ENCODE results near the gene TRMT61A. TPM values are rescaled to one million over a fixed set of nuclear protein-coding genes. Genes with fewer than 3 reads are reported as not detected.

TRMT61A gene
- total and polyA plus RNA-seq, 2 of the 4 experiments (the other 2 are of a cell fraction): 5.7 to 16.2 TPM

- H4K8ac ChIP-seq (ENCODE audit: low read depth in 2 of 2, low read length in 2 of 2): no peak overlapping the region
- no peak overlapping the region for H4K5ac ChIP-seq (ENCODE audit: low read depth, low read length)
- no peak for DNase-seq
- H3K56ac ChIP-seq (ENCODE audit: extremely low read depth, insufficient read depth, low read length): no peak overlapping the region
- in situ Hi-C loops (cut with MboI; ENCODE audit: low sequenced_read_pairs) (no loop called here), dilution Hi-C loops (cut with HindIII; ENCODE audit: low sequenced_read_pairs, unreplicated experiment) (no loop called here), intact Hi-C loops (cut with micrococcal nuclease) (no loop called here)
- H3K9ac ChIP-seq (ENCODE audit: low read depth, low read length): no peak overlapping the region
- H3K4me1 ChIP-seq (ENCODE audit: control insufficient read depth, insufficient read depth, low read length): peaks cover 9% of the 10 kb centered on the region
- ATAC-seq (ENCODE audit: low read depth): no peak
- H2AFZ ChIP-seq (replicated peaks; ENCODE audit: low read length, poor library complexity): no peak overlapping the region
- ChIA-PET CTCF (interaction anchor here (1.1 kb wide), 1 partner anchor 29 kb away, joined by 3 read pairs; no protein-coding TSS in a partner anchor), POLR2A (ENCODE audit: unreplicated experiment) (no interaction called here)
- peaks cover 8% of the 10 kb centered on the region; the same call in 1 of the 2 replicates for H3K9me1 ChIP-seq (ENCODE audit: insufficient read depth, low read length)
- no peak overlapping the region for H3K23ac ChIP-seq (ENCODE audit: low read depth, low read length)
- no peak overlapping the region for H3K4me3 ChIP-seq (ENCODE audit: insufficient read depth, low read depth, low read length)
- H3K27me3 ChIP-seq (ENCODE audit: control insufficient read depth, insufficient read depth, low read length): no peaks in the 10 kb centered on the region
- no peak overlapping the region for H2BK5ac ChIP-seq (ENCODE audit: low read depth, low read length, poor library complexity, severe bottlenecking)
- no peaks in the 10 kb centered on the region for H3K36me3 ChIP-seq (ENCODE audit: control insufficient read depth, insufficient read depth, low read length)
- H2AK9ac ChIP-seq (replicated peaks; ENCODE audit: low read depth, low read length, poor library complexity): no peak overlapping the region
- H3K4ac ChIP-seq (ENCODE audit: low read depth, low read length): no peak overlapping the region
- H2BK20ac ChIP-seq (ENCODE audit: low read depth, low read length): no peak overlapping the region
- no peak overlapping the region for H2AK5ac ChIP-seq (ENCODE audit: low read depth, low read length)
- peaks cover 8% of the 10 kb centered on the region; the same call in 1 of the 2 replicates for H4K20me1 ChIP-seq (ENCODE audit: insufficient read depth, low read length)
- no peak overlapping the region for H3K14ac ChIP-seq (replicated peaks; ENCODE audit: low read depth, low read length)
- no peak overlapping the region for H2BK120ac ChIP-seq (ENCODE audit: low read depth, low read length)
- H3K18ac ChIP-seq (ENCODE audit: low read depth, low read length): no peak overlapping the region
- H3K27ac ChIP-seq (ENCODE audit: insufficient read depth, low read length): no peak overlapping the region
- no peaks in the 10 kb centered on the region for H3K9me3 ChIP-seq (ENCODE audit: control insufficient read depth, insufficient read depth, low read length)
- peaks cover 0 to 15% of the 10 kb centered on the region in 2 experiments; a peak in 2 of 4 replicates for H3K79me1 ChIP-seq (ENCODE audit: low read depth in 1 of 2, low read length in 2 of 2)
- BruUV-seq (replicated peaks): no TSS peak
- no peak overlapping the region for H2BK15ac ChIP-seq (ENCODE audit: low read depth, low read length)
- WGBS, 2 experiments (ENCODE audit: extremely low coverage in 2 of 2, insufficient read length in 1 of 2): 80% methylated on average over 5 of the region's 18 CpGs; no CpG with 5 or more reads in 1 of the 2 experiments
- no peak overlapping the region for H4K91ac ChIP-seq (ENCODE audit: insufficient read depth, low read depth, low read length)
- TF ChIP-seq MAZ (IDR thresholded peaks at IDR 0.05; ENCODE audit: borderline replicate concordance, low read depth, low read length): no peak
- no peak for TF ChIP-seq MAFK (IDR thresholded peaks at IDR 0.05; ENCODE audit: low read depth, low read length)
- no peak for TF ChIP-seq NFE2L2 (IDR thresholded peaks at IDR 0.05; ENCODE audit: low read depth, low read length)
- no peak for TF ChIP-seq BHLHE40 (IDR thresholded peaks at IDR 0.05; ENCODE audit: low read depth, low read length)
- no peak overlapping the region for H3K4me2 ChIP-seq (ENCODE audit: low read depth, low read length)
Observed at GRCh38 chr14:103547941-103548462, 19.0 kb downstream of the TRMT61A start.
